Measurements from ENCODE around the gene GGCX. TPM values are rescaled to one million over a fixed set of nuclear protein-coding genes. Genes with fewer than 3 reads are reported as not detected.
A peak's percentile ranks its signal among the peaks of the same experiment; 100 is the strongest.
"Not testable (repeated sequence)": the region's sequence is repeated elsewhere in the genome, so short reads cannot be mapped to it uniquely, and the experiment has no call there.

The GGCX gene
- total RNA-seq: 10 to 100 TPM; 22.3 to 23.3 TPM
- polyA plus RNA-seq: 15.7 TPM

DNA sequence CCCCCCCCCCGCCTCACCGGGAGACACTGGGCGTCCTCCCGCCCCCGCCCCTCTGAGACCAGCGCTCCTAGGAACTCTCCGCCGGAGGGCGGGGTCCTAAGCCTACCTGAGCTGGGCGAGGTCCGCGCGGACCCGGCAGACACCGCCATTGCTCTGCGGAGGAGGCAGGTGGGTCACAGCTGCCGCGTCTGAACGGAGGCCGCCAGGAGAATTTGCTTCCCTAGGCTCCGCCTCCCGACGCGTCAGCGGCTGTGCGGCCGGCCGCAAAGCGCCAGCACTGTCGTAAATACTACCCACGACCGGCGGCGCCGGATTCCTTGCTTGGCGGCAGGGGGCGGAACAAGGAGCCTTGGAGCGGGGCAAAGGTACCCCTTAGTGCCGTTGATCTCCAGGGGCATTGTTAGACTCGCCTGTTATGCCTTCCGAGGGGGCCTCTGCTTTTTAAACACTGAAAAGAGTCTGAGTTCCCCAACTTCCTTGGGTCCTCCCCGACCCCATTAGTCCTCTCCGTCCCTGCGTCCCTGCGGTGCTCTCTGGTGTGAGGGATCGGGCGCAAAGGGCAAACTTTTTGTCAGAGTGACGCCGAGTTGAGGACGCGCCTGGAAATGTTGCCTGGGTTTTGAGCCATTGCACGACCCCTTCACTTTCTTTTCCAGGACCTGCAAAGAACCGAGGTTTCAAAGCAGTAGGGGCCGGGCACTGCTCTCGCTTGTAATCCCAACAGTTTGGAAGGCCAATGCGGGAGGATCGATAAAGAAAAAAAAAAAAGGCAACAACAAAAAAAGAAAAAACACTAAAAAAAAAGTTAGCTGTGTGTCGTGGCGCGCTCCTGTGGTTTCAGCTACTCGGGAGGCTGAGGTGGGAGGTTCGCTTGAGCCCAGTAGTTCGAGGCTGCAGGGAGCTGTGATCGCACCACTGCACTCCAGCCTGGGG is at the start of gene GGCX:
Gene GGCX, minus strand, starts transcription at position 214 of the 933 bp plus-strand sequence. Its CDS starts 65 bp downstream, at position 149.
- peak; percentile 86 to 95 (median 91) for DNase-seq
- ChIA-PET POLR2A (interaction anchor here (0.5 to 2.4 kb wide), 11 partner anchors 11 to 637 kb away, joined by 3 to 13 read pairs (median 4); partner anchors contain the start of genes MAT2A, RNF181, SH2D6 and USP39), CTCF (interaction anchor here (0.7 to 14.9 kb wide), 6 partner anchors 9 to 189 kb away, joined by 3 to 327 read pairs (median 4); partner anchors contain the start of gene SH2D6)
- H3K9me3 Mint-ChIP-seq: no peaks in the 10 kb centered on the region
- Histone ChIP-seq H3K4me1 (ENCODE audit: insufficient read depth, low read length) (peaks cover 12% of the 10 kb centered on the region), H3K9me3 (ENCODE audit: low read length) (no peaks in the 10 kb centered on the region), H3K27ac (ENCODE audit: low read depth, low read length) (peak within 1 kb of the TSS; percentile 88), H3K36me3 (ENCODE audit: insufficient read depth, low read length) (no peaks in the 10 kb centered on the region), H3K27me3 (ENCODE audit: insufficient read depth, low read length, poor library complexity, severe bottlenecking) (no peaks in the 10 kb centered on the region), H3K4me3 (ENCODE audit: low read length) (peak within 1 kb of the TSS; percentile 87)
- H3K27ac Mint-ChIP-seq: peak within 1 kb of the TSS; percentile 90 to 98 (median 96)
- peaks cover 27 to 31% (median 30%) of the 10 kb centered on the region in 3 donors for H3K4me1 Mint-ChIP-seq
- peak within 1 kb of the TSS; percentile 95 to 98 (median 97) for H3K4me3 Mint-ChIP-seq
- no peaks in the 10 kb centered on the region for H3K27me3 Mint-ChIP-seq
- H3K36me3 Mint-ChIP-seq: peaks cover 0 to 26% (median 4%) of the 10 kb centered on the region in 3 donors

DNA sequence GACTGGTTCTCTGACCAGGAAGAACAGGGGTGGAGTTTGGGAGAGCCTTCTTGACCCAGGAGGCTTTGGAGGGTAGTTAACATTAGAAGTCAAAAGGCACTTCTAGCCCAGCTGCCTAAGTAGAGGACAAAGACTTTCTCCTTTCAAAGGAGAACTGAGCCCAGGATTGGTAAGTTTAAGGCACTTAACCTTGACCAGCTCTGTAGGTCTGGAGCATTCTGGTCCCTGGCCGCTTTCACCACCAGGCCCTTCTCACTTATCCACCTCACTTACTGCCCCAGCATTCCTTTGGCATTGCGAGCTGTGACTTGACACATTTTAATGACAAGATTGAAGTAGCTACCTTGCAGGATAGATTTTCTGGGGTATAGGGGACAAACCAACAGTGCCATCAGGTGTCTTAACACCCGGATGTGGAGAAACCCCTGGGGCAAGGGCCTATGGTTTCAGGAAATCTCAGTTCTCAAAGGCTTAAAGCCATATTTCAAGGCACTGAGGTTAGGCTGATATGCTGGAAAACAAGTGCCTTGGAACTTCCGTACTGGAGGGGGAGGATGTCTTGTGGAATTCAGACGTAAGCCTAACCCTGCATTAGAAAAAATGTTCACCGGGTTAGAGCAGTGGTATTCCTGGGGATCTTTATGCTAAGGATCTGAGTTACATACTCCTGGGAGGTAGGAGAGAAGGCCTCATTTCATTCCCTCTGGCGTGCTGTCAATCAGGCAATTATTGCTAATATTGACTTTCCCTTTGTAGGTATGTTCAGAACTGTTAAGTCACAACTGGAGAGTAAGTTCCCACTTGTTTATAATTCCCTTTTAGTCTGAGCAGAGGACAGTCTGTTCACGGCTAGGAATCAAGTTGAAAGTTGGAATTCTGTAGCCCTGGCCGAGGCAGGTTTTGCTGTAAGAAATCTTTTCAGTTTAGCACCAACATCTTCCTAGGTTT is 46.2 kb upstream of the GGCX start:
- H3K27me3 Mint-ChIP-seq: peaks cover 0 to under 1% of the 10 kb centered on the region in 2 donors
- Histone ChIP-seq H3K4me3 (ENCODE audit: low read length) (no peak overlapping the region), H3K27ac (ENCODE audit: low read depth, low read length) (no peak overlapping the region), H3K4me1 (ENCODE audit: insufficient read depth, low read length) (peaks cover 29% of the 10 kb centered on the region), H3K36me3 (ENCODE audit: insufficient read depth, low read length) (peaks cover 18% of the 10 kb centered on the region), H3K9me3 (ENCODE audit: low read length) (no peaks in the 10 kb centered on the region), H3K27me3 (ENCODE audit: insufficient read depth, low read length, poor library complexity, severe bottlenecking) (no peaks in the 10 kb centered on the region)
- peak overlapping the region in 3 of 7 donors; percentile 27 to 81 (median 45) for H3K4me3 Mint-ChIP-seq
- H3K36me3 Mint-ChIP-seq: peaks cover 0 to 54% (median 9%) of the 10 kb centered on the region in 3 donors
- peak overlapping the region in 4 of 8 donors; percentile 54 to 72 (median 66) for H3K27ac Mint-ChIP-seq
- ChIA-PET CTCF (interaction anchor here (0.6 to 2.8 kb wide), 4 partner anchors 13 to 31 kb away, joined by 3 to 8 read pairs (median 4); partner anchors contain the start of gene RNF181), POLR2A (interaction anchor here (0.5 kb wide), 1 partner anchor 193 kb away, joined by 3 read pairs; no protein-coding TSS in a partner anchor)
- no peaks in the 10 kb centered on the region for H3K9me3 Mint-ChIP-seq
- DNase-seq: no peak
- peaks cover 35 to 72% (median 68%) of the 10 kb centered on the region in 3 donors for H3K4me1 Mint-ChIP-seq

DNA sequence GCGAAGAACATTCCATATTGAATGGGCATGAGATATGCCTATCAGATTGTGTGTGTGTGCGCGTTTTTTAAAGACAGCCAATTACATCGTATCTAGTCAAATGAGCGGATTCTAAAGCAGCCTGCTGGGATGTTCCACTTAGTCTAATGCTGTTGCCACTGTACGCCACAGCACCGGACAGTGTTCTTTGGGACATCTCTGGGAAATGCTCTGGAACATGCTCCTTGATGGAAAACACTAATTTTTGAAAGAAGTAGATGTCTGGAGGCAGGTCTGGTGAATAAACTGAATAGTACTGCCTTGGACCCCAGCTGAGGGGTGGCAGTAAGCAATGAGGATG is 44.8 kb upstream of the GGCX start:
- Mint-ChIP-seq H3K27ac (peak overlapping the region in 5 of 8 donors; percentile 3 to 95 (median 36)), H3K27me3 (no peaks in the 10 kb centered on the region), H3K4me1 (peaks cover 35 to 71% (median 63%) of the 10 kb centered on the region in 3 donors), H3K36me3 (peaks cover 0 to 47% (median 9%) of the 10 kb centered on the region in 3 donors), H3K9me3 (no peaks in the 10 kb centered on the region), H3K4me3 (peak overlapping the region in 1 of 7 donors; percentile 48)
- Histone ChIP-seq H3K27ac (ENCODE audit: low read depth, low read length) (no peak overlapping the region), H3K4me3 (ENCODE audit: low read length) (no peak overlapping the region), H3K36me3 (ENCODE audit: insufficient read depth, low read length) (peaks cover 18% of the 10 kb centered on the region), H3K4me1 (ENCODE audit: insufficient read depth, low read length) (peaks cover 33% of the 10 kb centered on the region), H3K9me3 (ENCODE audit: low read length) (no peaks in the 10 kb centered on the region), H3K27me3 (ENCODE audit: insufficient read depth, low read length, poor library complexity, severe bottlenecking) (no peaks in the 10 kb centered on the region)
- POLR2A ChIA-PET: interaction anchor here (0.5 to 2.6 kb wide), 2 partner anchors 11 to 22 kb away, joined by 4 to 10 read pairs; partner anchors contain the start of gene RNF181
- DNase-seq: no peak
- CTCF ChIA-PET: interaction anchor here (1.4 to 2.8 kb wide), 2 partner anchors 11 to 16 kb away, joined by 4 to 8 read pairs; partner anchors contain the start of gene RNF181

DNA sequence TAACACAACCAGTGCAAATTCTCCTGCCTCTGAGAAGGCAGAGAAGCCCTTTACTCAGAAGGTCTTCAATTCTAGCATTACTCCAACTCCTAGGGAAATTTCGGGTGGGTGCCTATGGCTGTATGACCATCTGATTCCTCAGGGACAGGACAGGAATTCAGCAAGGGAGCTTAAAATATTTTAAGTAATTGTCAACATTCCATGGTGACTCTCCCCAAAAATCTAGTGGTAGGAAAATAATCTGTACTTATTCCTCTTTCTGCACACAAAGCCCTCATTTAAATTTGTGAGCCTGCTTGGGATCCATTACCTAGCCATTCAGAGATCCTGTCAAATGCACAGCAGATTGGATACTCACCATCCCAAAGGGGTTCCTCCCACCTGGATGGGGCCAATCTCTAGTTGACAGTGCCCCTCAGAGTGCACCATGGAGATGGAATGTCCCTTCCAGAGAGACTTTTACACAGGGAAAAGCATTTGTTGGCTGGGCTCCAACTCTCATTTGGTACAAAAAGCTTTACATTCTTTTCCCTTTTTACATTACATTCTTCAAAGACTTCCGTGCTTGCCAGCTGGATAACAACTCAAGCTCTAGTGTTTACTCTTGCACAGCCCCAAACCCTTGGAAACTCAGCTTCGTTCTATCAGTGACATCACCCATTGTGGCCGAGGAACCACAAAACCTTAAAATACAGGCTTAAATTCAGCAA is 44.3 kb upstream of the GGCX start:
- peaks cover 0 to 47% (median 9%) of the 10 kb centered on the region in 3 donors for H3K36me3 Mint-ChIP-seq
- no peaks in the 10 kb centered on the region for H3K9me3 ChIP-seq (ENCODE audit: low read length)
- H3K27me3 ChIP-seq (ENCODE audit: insufficient read depth, low read length, poor library complexity, severe bottlenecking): no peaks in the 10 kb centered on the region
- H3K4me1 ChIP-seq (ENCODE audit: insufficient read depth, low read length): peaks cover 30% of the 10 kb centered on the region
- peaks cover 35 to 75% (median 62%) of the 10 kb centered on the region in 3 donors for H3K4me1 Mint-ChIP-seq
- no peak for DNase-seq
- POLR2A ChIA-PET: interaction anchor here (0.7 to 2.6 kb wide), 2 partner anchors 10 to 23 kb away, joined by 3 to 10 read pairs; partner anchors contain the start of gene RNF181
- H3K4me3 Mint-ChIP-seq: peak overlapping the region in 3 of 7 donors; percentile 15 to 28 (median 21)
- no peaks in the 10 kb centered on the region for H3K9me3 Mint-ChIP-seq
- no peaks in the 10 kb centered on the region for H3K27me3 Mint-ChIP-seq
- H3K36me3 ChIP-seq (ENCODE audit: insufficient read depth, low read length): peaks cover 18% of the 10 kb centered on the region
- CTCF ChIA-PET: interaction anchor here (1.1 to 2.8 kb wide), 5 partner anchors 11 to 54 kb away, joined by 3 to 8 read pairs (median 4); partner anchors contain the start of gene RNF181
- H3K27ac ChIP-seq (ENCODE audit: low read depth, low read length): no peak overlapping the region
- no peak overlapping the region for H3K4me3 ChIP-seq (ENCODE audit: low read length)
- H3K27ac Mint-ChIP-seq: peak overlapping the region in 4 of 8 donors; percentile 3 to 95 (median 54)

DNA sequence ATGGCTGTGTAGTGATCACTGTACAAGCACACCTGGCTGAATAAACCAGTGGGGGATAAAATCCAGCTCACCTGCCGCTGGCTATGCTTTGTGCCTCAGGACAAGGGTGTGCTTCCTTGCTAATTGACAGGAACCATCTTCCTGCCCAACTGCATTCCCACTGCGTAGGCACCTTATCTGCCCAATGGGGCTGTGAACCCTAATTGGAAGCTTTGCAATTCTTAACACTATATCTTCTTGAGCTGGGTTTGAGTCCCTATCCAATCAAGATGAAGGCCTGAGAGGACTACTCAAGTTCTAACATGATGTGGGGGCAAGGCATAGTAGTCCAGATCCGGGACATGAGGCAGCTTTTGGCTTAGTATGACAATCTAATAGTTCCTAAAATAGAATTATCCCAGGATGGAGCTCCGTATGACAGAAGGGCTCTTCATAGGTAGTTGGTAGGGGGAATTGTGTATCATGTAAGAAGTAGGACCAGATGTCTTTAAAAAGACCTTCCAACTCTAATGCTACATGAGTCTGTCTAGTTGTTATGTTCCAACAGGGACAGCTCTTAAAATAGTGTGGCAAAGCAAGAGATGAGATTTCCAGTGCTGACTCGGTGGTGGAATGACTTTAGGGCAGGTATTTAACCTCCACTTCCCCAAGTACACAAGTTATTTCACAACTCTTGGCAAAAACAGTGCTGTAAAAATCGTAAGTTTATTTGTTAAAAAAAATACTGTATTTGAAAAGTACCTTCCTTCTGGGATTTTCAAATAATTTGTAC is 43.5 kb upstream of the GGCX start:
- no peaks in the 10 kb centered on the region for H3K9me3 ChIP-seq (ENCODE audit: low read length)
- peak overlapping the region in 3 of 7 donors; percentile 15 to 57 (median 28) for H3K4me3 Mint-ChIP-seq
- H3K36me3 Mint-ChIP-seq: peaks cover 0 to 42% (median 9%) of the 10 kb centered on the region in 3 donors
- POLR2A ChIA-PET: interaction anchor here (0.5 to 2.6 kb wide), 3 partner anchors 10 to 27 kb away, joined by 3 to 10 read pairs (median 8); partner anchors contain the start of genes RNF181 and VAMP8
- H3K4me3 ChIP-seq (ENCODE audit: low read length): no peak overlapping the region
- H3K9me3 Mint-ChIP-seq: no peaks in the 10 kb centered on the region
- DNase-seq: no peak
- peak overlapping the region in 3 of 8 donors; percentile 3 to 50 (median 39) for H3K27ac Mint-ChIP-seq
- peaks cover 18% of the 10 kb centered on the region for H3K36me3 ChIP-seq (ENCODE audit: insufficient read depth, low read length)
- CTCF ChIA-PET: interaction anchor here (1.1 to 2.8 kb wide), 5 partner anchors 10 to 53 kb away, joined by 3 to 8 read pairs (median 4); partner anchors contain the start of gene RNF181
- H3K27me3 Mint-ChIP-seq: no peaks in the 10 kb centered on the region
- H3K27ac ChIP-seq (ENCODE audit: low read depth, low read length): no peak overlapping the region
- peaks cover 24% of the 10 kb centered on the region for H3K4me1 ChIP-seq (ENCODE audit: insufficient read depth, low read length)
- H3K4me1 Mint-ChIP-seq: peaks cover 30 to 71% (median 56%) of the 10 kb centered on the region in 3 donors
- no peaks in the 10 kb centered on the region for H3K27me3 ChIP-seq (ENCODE audit: insufficient read depth, low read length, poor library complexity, severe bottlenecking)

DNA sequence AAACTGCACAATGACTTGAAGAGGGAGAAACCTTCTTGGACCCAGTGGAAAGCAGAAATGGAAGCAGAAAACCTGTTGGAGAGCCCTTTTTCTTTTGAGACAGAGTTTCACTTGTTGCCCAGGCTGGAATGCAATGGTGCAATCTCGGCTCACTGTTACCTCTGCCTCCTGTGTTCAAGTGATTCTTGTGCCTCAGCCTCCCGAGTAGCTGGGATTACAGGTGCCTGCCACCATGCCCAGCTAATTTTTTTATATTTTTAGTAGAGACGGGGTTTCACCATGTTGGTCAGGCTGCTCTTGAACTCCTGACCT is 42.8 kb upstream of the GGCX start:
- ChIA-PET POLR2A (interaction anchor here (0.5 to 2.6 kb wide), 4 partner anchors 8 to 27 kb away, joined by 4 to 11 read pairs (median 9); partner anchors contain the start of genes C2orf68, RNF181 and VAMP8), CTCF (interaction anchor here (1.1 to 1.6 kb wide), 3 partner anchors 10 to 52 kb away, joined by 3 to 4 read pairs (median 4); no protein-coding TSS in a partner anchor)
- not testable (repeated sequence) for H3K27ac ChIP-seq (ENCODE audit: low read depth, low read length); H3K9me3 ChIP-seq (ENCODE audit: low read length); H3K27me3 ChIP-seq (ENCODE audit: insufficient read depth, low read length, poor library complexity, severe bottlenecking); H3K9me3 Mint-ChIP-seq; DNase-seq; H3K4me3 ChIP-seq (ENCODE audit: low read length); H3K27me3 Mint-ChIP-seq
- Mint-ChIP-seq H3K4me1 (peaks cover 27 to 73% (median 51%) of the 10 kb centered on the region in 3 donors), H3K36me3 (peaks cover 0 to 40% (median 8%) of the 10 kb centered on the region in 3 donors), H3K27ac (peak overlapping the region in 2 of 8 donors; percentile 26 to 77), H3K4me3 (peak overlapping the region in 5 of 7 donors; percentile 43 to 91 (median 87))
- H3K36me3 ChIP-seq (ENCODE audit: insufficient read depth, low read length): peaks cover 16% of the 10 kb centered on the region
- peaks cover 24% of the 10 kb centered on the region for H3K4me1 ChIP-seq (ENCODE audit: insufficient read depth, low read length)
